GM21528 (cell line): ENCODE data around the gene PPP1R13B.

ENCODE experiments used
- ATAC-seq: cut with Tn5 transposase; IDR thresholded peaks from one replicate; pipeline ENCODE4 v1.9.1; 2021; ENCODE audit warnings: mild to moderate bottlenecking, moderate library complexity; ENCODE audit not compliant: unreplicated experiment, low FRiP score

Gene PPP1R13B

GRCh38 chr14:103719751-103720150 lies 127.6 kb downstream of the PPP1R13B start:
- ATAC-seq, result no peak

GRCh38 chr14:103718572-103718971 lies 128.8 kb downstream of the PPP1R13B start:
- ATAC-seq, result no peak

- ATAC-seq, result no peak
These were observed 130.4 kb downstream of the PPP1R13B start for GRCh38 chr14:103716899-103717411.

- ATAC-seq, result peak; percentile 0
These were observed 131.1 kb downstream of the PPP1R13B start for GRCh38 chr14:103716091-103716801.

GRCh38 chr14:103715052-103716000 lies 132.0 kb downstream of the PPP1R13B start, which contains the start of the genes XRCC3 and ZFYVE21:
XRCC3 (minus strand) TSS chr14:103715451; CDS start chr14:103711087, 4,364 bp downstream.
ZFYVE21 (plus strand) TSS chr14:103715810; CDS start chr14:103715842, 32 bp downstream.
- ATAC-seq, result peak; percentile 92

- no peak for ATAC-seq
These were observed 133.2 kb downstream of the PPP1R13B start for GRCh38 chr14:103714063-103714724.

- no peak for ATAC-seq
These were observed 133.9 kb downstream of the PPP1R13B start for GRCh38 chr14:103713304-103714062.

GRCh38 chr14:103712633-103713247 lies 134.6 kb downstream of the PPP1R13B start:
- no peak for ATAC-seq

- ATAC-seq, result no peak
These were observed 135.6 kb downstream of the PPP1R13B start for GRCh38 chr14:103711516-103712431.

- no peak for ATAC-seq
These were observed 136.5 kb downstream of the PPP1R13B start for GRCh38 chr14:103710771-103711377.

- ATAC-seq, result no peak
These were observed 137.6 kb downstream of the PPP1R13B start for GRCh38 chr14:103709814-103710213.

GRCh38 chr14:103708750-103709187 lies 138.6 kb downstream of the PPP1R13B start:
- no peak for ATAC-seq

- ATAC-seq, result no peak
These were observed 139.8 kb downstream of the PPP1R13B start for GRCh38 chr14:103707329-103708263.

- ATAC-seq, result no peak
These were observed 140.6 kb downstream of the PPP1R13B start for GRCh38 chr14:103706551-103707328.

GRCh38 chr14:103705504-103706284 lies 141.7 kb downstream of the PPP1R13B start:
- no peak for ATAC-seq
